Measurements from ENCODE around the gene ZRANB3. TPM values are rescaled to one million over a fixed set of nuclear protein-coding genes. Genes with fewer than 3 reads are reported as not detected.

Gene ZRANB3
- total and polyA plus RNA-seq, 10 of the 15 experiments (the other 5 are each of a cell fraction or from before 2014, with no cell fraction given), result 5.6 to 11.4 (median 9.9) TPM

DNA sequence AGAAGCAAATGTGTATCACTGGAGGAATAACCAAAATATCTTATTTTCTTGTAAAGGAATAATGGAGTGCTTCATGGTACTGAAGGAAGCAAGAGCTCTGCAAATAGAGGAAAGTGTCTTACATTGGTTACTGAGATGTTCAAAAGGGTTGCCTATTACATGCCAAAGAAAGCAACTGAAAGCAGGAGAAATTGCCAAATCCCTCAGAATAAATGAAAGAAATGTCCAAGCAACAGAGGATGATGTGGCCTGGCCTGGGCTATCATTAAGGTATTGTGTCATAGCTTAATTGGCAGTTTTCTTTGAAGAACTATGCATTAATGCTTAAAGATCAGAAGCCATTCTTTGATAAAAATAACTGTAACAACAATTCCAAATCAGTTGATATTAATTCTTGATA lies 305.2 kb downstream of the ZRANB3 start (continued):
- no peak for TF ChIP-seq MEF2A (IDR thresholded peaks at IDR 0.05; ENCODE audit: insufficient read depth, low read depth, low read length)

DNA sequence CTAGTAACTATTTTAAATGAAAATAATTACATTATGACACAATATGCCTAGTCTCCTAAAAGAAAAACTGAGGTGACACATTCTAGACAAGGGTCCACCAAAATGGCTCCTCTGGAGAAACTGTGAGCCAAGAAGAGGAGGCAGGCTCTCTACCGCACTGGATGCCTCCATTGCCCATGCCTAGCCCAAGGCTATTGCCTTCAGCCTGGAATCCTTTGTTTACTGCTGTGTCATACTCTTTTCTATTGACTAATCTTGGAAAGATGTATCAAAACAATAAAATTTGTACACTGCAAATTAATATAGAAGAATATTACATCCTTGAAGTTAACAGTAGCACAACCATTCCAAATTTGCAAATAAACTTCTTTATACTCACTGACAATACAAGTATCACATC lies 311.8 kb downstream of the ZRANB3 start:
- Histone ChIP-seq H3K4me2 (ENCODE audit: control insufficient read depth, insufficient read depth) (no peak overlapping the region), H3K9me3 (replicated peaks; ENCODE audit: control insufficient read depth, insufficient read depth, low read length) (no peaks in the 10 kb centered on the region), H3K4me1 (ENCODE audit: control insufficient read depth, insufficient read depth, low read length) (no peaks in the 10 kb centered on the region), H3K4me3 (no peak overlapping the region), H3K27ac (ENCODE audit: control insufficient read depth, insufficient read depth) (no peak overlapping the region), H4K20me1 (ENCODE audit: control insufficient read depth, insufficient read depth) (no peaks in the 10 kb centered on the region), H3K9ac (ENCODE audit: control insufficient read depth, insufficient read depth, low read length) (no peak overlapping the region), H2AFZ (ENCODE audit: control insufficient read depth, low read depth, low read length) (no peak overlapping the region), H3K27me3 (replicated peaks in 1 of 2; ENCODE audit: control insufficient read depth in 2 of 2, insufficient read depth in 2 of 2, low read length in 1 of 2) (no peaks in the 10 kb centered on the region), H3K36me3 (ENCODE audit: control insufficient read depth in 2 of 2, insufficient read depth in 2 of 2, low read length in 1 of 2) (no peaks in the 10 kb centered on the region), H3K79me2 (ENCODE audit: control insufficient read depth, insufficient read depth, low read length) (no peaks in the 10 kb centered on the region)
- FAIRE-seq (no peak), DNase-seq (ENCODE audit: low read depth, low spot score) (no peak), ATAC-seq (no peak)
- ChIA-PET CTCF (no interaction called here), SMC1A (ENCODE audit: uncharacterized antibody, unreplicated experiment) (no interaction called here), POLR2A (no interaction called here), RAD21 (ENCODE audit: unreplicated experiment) (no interaction called here)
- TF ChIP-seq TBL1XR1 (IDR thresholded peaks at IDR 0.05; ENCODE audit: low read depth, low read length), result no peak
- no peak for TF ChIP-seq SPI1 (IDR thresholded peaks at IDR 0.05; ENCODE audit: borderline replicate concordance, insufficient read depth, low read depth, low read length)
- TF ChIP-seq ZNF274 (IDR thresholded peaks at IDR 0.05; ENCODE audit: insufficient read depth, insufficient read length), result no peak
- BruUV-seq (replicated peaks), result no TSS peak
- 0% methylated on average over 1 of the region's 1 CpG for WGBS (ENCODE audit: insufficient coverage, insufficient replicate concordance, low lambda C conversion rate, missing lambda C conversion rate)
- intact Hi-C loops (cut with micrococcal nuclease; ENCODE audit: unreplicated experiment) (loop anchor here (10.0 kb wide), 1 partner anchor 214 kb away; no protein-coding TSS in a partner anchor), in situ Hi-C loops (cut with MboI) (no loop called here)

GRCh38 chr2:135218426-135218825 lies 312.6 kb downstream of the ZRANB3 start:
- intact Hi-C loops (cut with micrococcal nuclease; ENCODE audit: unreplicated experiment), result loop anchor here (10.0 kb wide), 1 partner anchor 214 kb away; no protein-coding TSS in a partner anchor
- TF ChIP-seq, protein P1, sequence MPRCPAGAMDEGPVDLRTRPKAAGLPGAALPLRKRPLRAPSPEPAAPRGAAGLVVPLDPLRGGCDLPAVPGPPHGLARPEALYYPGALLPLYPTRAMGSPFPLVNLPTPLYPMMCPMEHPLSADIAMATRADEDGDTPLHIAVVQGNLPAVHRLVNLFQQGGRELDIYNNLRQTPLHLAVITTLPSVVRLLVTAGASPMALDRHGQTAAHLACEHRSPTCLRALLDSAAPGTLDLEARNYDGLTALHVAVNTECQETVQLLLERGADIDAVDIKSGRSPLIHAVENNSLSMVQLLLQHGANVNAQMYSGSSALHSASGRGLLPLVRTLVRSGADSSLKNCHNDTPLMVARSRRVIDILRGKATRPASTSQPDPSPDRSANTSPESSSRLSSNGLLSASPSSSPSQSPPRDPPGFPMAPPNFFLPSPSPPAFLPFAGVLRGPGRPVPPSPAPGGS (IDR thresholded peaks at IDR 0.05; ENCODE audit: borderline replicate concordance, insufficient read depth, low read depth, low read length, poor library complexity, severe bottlenecking), result no peak
- no peak for TF ChIP-seq ZNF622 (IDR thresholded peaks at IDR 0.05)
- no peak for TF ChIP-seq CHD2 (IDR thresholded peaks at IDR 0.05; ENCODE audit: borderline replicate concordance, low read depth, low read length)
- TF ChIP-seq HDAC6 (IDR thresholded peaks at IDR 0.05; ENCODE audit: unreplicated experiment), result no peak
- no peak for TF ChIP-seq NR2F1 (conservative IDR thresholded peaks at IDR 0.05)
- TF ChIP-seq, protein P2, sequence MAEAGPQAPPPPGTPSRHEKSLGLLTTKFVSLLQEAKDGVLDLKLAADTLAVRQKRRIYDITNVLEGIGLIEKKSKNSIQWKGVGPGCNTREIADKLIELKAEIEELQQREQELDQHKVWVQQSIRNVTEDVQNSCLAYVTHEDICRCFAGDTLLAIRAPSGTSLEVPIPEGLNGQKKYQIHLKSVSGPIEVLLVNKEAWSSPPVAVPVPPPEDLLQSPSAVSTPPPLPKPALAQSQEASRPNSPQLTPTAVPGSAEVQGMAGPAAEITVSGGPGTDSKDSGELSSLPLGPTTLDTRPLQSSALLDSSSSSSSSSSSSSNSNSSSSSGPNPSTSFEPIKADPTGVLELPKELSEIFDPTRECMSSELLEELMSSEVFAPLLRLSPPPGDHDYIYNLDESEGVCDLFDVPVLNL (IDR thresholded peaks at IDR 0.05; ENCODE audit: low read depth, low read length), result no peak
- no peak for TF ChIP-seq FOXK2 (IDR thresholded peaks at IDR 0.05)
- no peak for TF ChIP-seq MXI1 (IDR thresholded peaks at IDR 0.05; ENCODE audit: low read depth, low read length)
- no peak for TF ChIP-seq STAT3 (IDR thresholded peaks at IDR 0.05; ENCODE audit: low read depth, low read length)
- no peak for TF ChIP-seq RUNX3 (IDR thresholded peaks at IDR 0.05; ENCODE audit: low read length)
- no peak for TF ChIP-seq POLR2A (IDR thresholded peaks at IDR 0.05; ENCODE audit: low read depth, low read length)
- no peak for TF ChIP-seq YY1 (IDR thresholded peaks at IDR 0.05; ENCODE audit: low read depth, low read length)

More at GRCh38 chr2:135218426-135218825, 312.6 kb downstream of the ZRANB3 start:
- ATAC-seq (no peak), FAIRE-seq (no peak), DNase-seq (ENCODE audit: low read depth, low spot score) (no peak)
- Histone ChIP-seq H3K4me2 (ENCODE audit: control insufficient read depth, insufficient read depth) (no peak overlapping the region), H2AFZ (ENCODE audit: control insufficient read depth, low read depth, low read length) (no peak overlapping the region), H3K27me3 (replicated peaks in 1 of 2; ENCODE audit: control insufficient read depth in 2 of 2, insufficient read depth in 2 of 2, low read length in 1 of 2) (no peaks in the 10 kb centered on the region), H4K20me1 (ENCODE audit: control insufficient read depth, insufficient read depth) (no peaks in the 10 kb centered on the region), H3K36me3 (ENCODE audit: control insufficient read depth in 2 of 2, insufficient read depth in 2 of 2, low read length in 1 of 2) (no peaks in the 10 kb centered on the region), H3K4me1 (ENCODE audit: control insufficient read depth, insufficient read depth, low read length) (no peaks in the 10 kb centered on the region), H3K79me2 (ENCODE audit: control insufficient read depth, insufficient read depth, low read length) (no peaks in the 10 kb centered on the region), H3K27ac (ENCODE audit: control insufficient read depth, insufficient read depth) (no peak overlapping the region), H3K9ac (ENCODE audit: control insufficient read depth, insufficient read depth, low read length) (no peak overlapping the region), H3K9me3 (replicated peaks; ENCODE audit: control insufficient read depth, insufficient read depth, low read length) (no peaks in the 10 kb centered on the region), H3K4me3 (no peak overlapping the region)
- POLR2A ChIA-PET, result no interaction called here
- BruUV-seq (replicated peaks), result no TSS peak
- RAD21 ChIA-PET (ENCODE audit: unreplicated experiment), result no interaction called here
- SMC1A ChIA-PET (ENCODE audit: uncharacterized antibody, unreplicated experiment), result interaction anchor here (0.6 kb wide), 1 partner anchor 170 kb away, joined by 3 read pairs; no protein-coding TSS in a partner anchor
- 100% methylated on average over 2 of the region's 2 CpGs for WGBS (ENCODE audit: insufficient coverage, insufficient replicate concordance, low lambda C conversion rate, missing lambda C conversion rate)
- in situ Hi-C loops (cut with MboI), result no loop called here
- CTCF ChIA-PET, result no interaction called here

All from GM12878 (cell line).